ENCODE measurements around the gene ANK3.

The ANK3 gene

DNA sequence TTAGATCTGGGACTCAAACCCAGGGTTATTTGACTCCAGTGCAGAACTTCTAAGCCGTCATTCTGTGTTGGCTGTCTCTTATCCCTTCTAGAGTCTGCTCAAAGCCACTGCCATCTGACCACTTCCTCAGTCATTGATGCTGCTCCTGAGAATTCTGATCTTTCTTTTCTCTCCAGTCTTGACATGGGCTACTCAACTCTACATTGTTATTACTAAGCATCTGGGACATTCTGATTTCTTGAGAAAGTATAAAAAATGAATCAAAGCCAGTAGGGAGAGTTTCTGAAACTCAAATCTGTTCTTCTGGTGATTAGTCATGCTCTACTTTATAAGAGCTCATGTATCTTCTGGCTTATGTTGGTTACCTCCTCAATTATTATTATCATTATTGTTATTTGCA lies 48.7 kb downstream of the ANK3 start:
- no peak for DNase-seq

DNA sequence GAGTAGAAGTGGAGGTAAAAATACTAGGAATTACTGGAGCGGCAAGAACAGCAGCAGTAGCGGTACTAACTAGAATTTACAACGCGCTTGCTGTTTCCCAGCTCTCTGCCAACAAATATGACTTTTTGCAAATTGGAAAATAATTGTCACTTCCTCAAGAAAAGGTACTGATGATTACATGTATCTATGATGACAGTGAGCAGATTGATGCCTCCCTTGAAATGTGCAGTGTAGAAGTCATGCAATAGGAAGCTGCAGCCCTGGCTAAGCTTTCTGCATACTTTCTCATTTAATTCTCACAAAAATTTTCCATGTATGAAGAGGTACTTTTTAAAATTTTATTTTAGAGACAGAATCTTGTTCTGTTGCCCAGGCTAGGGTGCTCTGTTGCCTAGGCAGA lies 49.9 kb downstream of the ANK3 start:
- no peak for DNase-seq

DNA sequence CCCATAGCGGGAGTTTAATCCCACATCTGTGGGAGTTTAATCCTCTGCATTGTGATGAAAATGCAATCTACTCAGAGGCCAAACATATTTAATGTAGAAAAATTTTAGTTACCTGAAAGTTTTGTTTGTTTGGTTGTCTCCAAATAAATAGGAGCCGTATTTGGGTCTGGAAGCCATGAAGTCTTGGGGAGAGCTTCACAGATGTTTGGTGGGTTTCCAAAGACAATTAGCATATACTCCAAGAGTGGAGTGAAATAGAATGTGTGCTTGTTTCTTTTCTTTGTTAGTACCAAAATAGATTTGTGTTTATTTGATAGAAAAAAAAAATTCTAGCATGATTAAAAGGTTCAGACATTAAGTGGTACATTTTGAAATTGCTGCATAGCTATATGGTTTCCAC lies 50.9 kb downstream of the ANK3 start:
- DNase-seq = no peak

DNA sequence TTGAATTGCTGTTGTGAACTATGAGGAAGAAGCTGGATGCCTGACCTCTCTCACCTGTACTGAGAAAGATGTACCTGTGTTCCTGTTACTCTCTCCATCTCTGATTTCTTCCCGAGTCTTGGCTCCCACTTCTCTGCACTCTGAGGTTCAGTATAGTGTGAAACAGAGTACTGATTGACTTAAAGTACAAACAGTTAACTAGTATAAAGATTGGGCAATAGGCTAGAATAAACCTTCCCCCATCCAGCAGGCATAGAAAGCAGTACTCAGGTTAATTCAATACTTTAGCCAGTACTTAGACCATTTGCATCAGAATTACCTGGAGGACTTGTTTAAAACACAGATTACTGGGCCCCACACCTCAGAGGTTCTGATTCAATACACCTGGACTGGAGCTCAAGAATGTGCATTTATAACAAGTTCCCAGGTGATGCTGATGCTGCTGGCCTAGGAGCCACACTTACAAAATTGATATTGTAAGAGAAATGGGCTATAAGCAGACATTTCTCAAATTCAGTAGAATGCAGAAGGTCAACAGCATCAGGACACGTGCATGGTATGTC lies 51.6 kb downstream of the ANK3 start:
- no peak for DNase-seq

DNA sequence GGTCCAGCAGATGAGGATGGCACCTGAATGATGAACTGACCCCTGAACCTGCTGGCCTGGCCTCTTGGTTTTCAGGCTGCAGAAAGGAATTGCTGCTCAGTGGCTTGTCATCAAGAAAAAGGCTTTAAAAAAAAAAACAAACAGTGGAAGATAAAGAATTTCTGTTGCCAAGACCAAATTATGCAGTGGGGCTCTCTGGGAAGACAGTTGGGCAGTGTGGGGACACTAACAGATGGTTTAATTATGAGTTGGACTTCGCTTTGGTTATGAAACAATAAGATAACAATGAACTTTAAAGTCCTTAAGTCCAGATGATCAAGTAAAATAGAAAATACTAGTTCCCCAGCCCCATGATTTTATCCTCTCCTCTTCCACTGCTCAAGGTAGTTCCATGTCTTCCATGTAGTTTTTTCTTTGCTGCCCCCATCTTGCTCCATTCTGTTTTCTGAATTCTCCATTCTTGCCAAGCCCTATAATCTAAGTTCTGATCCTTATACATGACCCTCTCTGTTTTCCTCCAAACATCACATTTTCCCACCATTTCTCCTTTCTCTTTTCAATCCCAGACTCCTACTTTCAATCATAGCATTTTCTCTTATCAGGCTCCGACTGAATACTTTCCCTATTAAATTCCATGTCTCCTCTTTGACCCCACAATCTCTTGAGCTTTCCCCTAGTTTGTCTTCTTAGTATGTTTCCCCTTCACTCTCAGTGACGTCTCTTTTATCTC lies 52.6 kb downstream of the ANK3 start:
- no peak for DNase-seq

DNA sequence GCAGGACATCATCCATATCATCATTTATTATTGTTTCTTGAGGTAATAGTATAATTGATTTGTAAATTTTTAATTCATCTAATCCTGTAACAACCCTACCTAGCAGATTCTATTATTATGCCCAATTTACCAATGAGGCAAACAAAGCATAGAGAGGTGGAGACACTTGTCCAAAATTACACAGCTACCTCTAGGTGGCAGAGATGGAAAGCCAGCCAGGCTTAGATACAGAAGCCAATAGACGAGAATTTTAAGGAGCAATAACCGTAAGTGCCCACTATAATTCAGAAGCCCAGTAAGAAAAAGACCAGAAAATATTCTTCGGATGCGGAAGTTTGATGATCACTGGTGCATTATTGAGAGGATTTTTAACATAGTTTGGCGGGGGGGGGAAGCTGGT lies 54.0 kb downstream of the ANK3 start:
- DNase-seq = no peak

DNA sequence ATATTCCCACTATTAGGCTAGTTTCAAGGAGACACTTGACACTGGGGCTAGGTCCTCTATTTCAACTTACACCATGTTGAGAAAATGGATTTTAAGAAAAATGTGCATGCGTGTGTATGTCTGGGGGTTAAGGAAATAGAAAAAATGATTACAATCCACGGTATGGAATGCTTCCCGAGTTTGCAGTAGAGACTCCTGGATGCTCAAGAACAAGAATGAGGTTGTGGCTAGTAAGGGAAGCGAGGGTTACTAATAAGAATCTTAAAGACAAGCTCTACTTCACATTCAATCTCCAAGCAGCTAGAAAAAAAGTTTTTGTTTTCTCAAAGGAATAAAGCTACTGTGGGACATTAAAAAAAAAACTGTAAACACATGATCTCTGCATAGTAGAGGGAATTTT lies 54.7 kb downstream of the ANK3 start:
- no peak for DNase-seq

DNA sequence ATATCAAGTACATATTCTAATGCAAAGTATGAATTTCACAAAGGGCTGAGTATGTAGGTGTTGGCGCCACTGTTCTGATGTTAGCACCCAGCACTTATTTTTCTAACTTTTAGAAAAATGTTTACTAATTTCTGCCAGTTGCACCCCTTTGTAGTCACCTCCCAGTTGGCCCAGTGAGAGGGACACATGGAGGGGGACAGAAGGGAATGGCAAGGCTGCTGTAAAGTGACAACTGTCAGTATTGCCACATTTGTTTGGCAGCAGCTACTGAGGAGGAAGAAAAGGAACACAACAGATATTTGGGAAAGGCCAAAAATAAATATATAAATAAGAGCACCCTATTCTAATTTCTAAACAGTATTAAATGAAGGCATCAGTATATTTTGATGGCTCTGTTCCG lies 57.3 kb downstream of the ANK3 start:
- no peak for DNase-seq

DNA sequence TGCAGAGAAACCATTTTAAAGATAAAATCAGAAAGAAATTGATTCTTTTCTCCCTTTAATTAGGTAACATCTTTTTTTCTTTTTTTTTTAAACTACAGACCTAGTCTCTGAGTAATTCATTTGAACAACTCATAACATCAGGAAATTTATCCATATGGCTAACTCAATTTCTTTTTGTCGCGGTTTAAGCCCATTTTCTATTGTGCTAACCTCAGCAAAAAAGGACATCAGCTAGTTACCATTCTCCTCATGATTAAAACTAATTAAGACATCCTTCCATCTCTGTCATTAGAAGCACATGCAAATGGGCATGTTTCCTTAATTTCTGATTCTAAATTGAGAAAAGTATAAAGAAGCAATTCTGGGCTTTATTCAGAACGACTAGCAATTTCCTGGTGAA lies 57.8 kb downstream of the ANK3 start:
- DNase-seq = no peak

DNA sequence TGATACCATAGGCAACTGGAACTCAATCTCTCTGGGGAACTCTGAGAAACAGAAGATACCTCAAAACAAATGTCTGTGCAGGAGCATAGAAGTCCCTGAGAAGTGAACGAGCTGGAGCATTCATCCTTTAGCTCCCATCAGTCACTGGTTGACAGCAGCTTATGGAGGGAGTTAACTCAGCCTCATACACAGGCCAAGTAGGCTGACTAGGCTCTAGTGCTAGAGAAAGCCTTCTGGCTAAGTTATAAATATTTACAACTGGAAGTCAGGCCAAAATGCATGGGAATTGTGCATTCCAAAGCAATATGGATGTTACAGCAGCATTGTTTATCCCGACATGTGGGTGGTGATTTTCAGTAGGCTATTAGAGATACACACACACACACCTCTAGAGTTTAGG lies 66.5 kb downstream of the ANK3 start:
- no peak for DNase-seq

DNA sequence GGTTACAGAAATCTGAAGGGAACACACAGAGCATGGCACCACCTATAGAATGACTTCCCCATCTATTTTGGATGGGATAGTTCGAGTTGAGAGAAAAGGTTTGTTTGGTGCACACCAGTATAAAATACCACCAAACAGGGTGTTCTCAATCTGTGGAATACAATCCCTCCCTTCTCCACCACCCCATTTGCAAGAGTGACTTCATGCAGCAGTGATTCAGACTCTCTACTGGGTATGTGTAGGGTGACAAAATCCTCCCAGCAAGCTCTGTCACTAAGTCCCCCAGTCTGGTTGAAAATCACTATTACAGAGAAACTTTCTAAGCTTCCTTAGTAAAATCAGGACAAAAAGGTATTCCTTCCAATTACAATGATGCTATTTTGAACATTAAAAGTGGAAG lies 69.0 kb downstream of the ANK3 start:
- DNase-seq = no peak

DNA sequence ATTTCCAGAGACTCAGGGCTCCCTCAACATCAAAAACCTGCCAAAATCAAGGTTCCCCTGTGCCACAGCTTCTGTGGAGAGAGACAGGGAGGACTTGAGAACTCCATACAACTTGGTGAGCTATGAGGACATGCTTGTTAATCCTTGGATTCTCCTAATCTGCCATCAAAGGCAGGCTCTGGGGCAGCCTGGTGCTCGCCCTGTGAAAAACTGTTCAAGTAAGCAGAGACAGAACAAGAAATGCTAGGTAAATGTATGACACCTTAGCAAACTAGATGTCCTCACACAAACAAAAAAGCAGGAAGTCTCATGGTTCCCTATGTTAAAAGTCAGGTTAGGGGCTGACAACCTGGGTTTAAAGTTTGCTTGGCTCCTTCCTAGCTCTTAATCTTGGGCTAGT lies 73.6 kb downstream of the ANK3 start:
- DNase-seq = no peak

DNA sequence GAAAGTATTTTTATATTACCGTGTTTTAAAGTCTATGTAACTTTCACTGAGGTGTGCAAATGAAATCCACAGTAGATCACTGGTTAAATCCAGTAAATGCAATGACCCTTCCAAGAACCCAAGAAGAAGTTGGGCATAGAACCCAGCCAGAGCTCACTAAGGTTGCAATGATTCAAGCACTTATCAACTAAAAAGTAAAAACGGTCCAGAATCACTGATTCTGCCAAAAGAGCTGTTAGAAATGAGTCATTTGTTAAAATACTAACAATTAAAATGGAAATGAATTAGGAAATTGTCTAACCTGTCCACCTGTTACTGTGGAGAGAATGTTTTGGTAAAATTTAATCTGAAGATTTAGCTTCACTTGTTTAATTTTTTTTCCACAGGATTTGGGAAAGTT lies 74.4 kb downstream of the ANK3 start:
- DNase-seq = no peak

DNA sequence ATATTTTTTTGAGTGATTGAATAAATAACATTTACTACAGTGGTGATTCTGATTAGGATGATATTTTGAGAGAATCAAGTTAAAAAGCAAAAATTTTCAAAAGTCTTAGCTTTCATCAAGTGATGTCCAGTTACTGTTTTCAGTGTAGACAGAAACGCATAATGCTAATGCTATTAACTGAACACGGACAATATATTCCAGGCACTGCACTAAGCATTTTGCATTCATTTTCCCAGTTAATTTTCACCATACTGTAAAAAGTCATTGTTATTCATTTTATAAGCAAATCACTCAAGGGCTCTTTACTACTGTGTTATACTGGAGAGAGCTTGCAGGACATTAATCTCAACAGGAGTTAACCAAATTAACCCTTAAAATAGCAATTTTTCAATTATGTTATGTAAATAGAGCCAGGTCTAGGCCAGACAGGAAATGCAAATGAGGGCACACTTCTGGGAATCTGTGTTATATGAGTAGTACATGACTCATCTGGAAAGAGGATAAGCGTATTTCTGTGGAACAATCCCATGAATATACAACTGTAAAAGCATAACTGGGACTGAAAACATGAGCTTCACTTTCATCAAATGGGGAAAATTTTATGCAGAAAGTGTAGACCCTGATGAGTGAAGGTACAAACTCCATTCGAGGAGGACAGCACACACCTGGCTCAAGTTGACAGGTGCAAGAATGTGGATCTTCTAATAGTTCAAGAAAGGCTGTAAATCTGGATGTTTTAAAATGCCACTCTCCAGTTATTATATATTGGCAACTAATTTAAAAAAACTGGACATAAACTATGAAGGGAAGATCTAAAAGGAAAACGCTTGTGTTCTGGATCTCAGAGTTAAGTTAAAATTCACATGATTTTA lies 75.4 kb downstream of the ANK3 start:
- no peak for DNase-seq

DNA sequence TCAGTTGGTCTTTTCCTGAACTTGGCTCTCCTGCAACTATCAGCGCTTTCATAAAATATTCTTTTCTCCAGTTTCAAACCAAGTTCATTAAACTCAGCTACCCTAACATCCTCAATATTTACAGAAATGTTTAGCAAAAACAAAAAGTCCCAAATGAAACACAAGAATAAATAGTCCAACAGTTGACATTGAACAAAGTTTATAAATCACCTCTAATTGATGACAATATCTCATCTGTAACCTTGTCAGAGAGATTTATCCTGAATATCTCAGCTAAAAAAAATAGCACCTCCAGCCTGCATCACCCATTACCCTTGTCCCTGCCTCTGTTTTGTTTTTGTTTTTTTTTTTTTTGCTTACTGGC lies 76.1 kb downstream of the ANK3 start:
- DNase-seq = no peak

DNA sequence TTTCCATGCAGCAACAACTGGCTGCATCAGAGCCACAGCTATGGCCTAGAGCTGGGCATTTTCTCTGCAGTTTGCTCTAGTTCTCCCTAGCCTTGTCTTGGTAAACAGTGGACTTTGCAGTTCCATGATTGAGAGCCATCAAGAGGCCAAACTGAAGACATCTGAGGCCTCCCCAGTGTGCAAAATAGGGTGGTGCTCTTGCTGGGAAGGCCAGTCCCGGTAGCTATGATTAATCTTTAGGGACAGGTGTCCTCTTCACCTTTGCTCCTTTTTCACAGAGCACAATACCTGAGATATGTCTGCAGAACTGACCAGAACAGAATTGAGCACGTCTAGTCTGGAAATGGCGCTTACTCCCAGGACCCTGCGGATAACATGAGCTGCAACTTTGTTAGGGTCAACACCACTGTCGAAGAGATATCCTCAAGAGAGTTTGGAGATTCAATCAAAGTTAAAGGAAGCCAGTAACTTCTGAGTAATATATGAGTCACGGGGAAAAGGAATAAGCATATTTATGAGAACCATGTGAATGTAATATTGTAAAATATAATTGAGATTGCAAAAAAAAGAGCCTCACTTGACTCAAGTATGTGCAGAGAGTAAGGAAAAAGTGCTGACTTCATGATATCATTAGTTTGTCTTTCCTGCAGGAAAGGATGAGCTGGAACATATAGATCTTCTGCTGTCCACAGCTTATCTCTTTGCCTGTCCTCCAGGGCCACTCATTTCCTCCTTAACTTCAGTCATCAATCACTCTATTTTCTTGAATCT lies 76.7 kb downstream of the ANK3 start:
- no peak for DNase-seq

DNA sequence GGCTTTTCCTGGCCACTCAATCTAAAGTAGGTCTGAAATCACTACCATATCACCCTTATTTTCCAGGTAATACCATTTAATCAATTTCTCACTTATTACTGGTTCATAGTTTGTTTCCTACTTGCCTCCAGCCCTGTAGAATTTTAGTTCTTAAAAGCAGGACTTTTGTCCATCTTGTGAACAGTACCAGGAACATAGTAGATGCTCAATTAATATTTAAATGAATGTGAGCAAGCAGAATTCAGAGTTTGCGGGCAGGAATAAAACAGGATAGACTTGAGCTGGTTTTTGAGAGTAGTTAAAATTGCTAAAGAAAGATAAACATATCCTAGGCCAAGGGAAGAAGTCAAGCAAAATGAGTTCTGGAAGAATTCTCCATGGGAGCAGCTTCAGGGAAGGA lies 77.9 kb downstream of the ANK3 start:
- DNase-seq = no peak

DNA sequence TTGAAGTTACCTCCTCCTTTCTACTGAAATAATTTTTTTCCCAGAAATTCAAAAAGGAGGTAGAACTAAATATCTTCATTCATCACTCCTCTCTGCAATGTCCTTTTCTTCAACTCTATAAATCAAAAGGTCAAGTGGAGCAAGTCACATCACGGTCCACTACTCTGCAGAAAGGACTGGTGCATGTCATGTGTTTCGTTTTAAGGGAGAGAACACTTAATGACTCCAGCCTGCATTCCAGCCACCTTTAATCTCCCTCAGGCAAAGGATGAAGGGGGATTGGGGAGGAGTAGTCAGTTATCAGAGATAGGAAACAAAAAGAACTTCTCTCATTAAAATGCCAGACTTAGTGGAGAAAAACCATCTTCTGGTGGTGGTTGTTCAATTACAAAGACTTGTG lies 78.9 kb downstream of the ANK3 start:
- DNase-seq = no peak

DNA sequence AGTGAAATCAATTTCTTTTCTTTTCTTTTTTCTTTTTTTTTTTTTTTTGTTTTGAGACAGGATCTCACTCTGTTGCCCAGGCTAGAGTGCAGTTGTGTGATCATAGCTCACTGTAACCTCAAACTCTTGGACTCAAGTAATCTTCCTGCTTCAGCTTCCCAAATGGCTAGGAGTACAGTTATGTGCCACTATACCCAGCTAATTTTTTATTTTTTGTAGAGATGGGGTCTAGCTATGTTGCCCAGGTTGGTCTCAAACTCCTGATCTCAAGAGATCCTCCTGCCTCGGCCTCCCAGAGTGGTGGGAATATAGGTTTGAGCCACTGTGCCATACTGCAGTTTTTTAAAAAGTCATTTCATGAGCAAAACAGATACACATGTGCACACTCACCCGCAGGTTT lies 79.8 kb downstream of the ANK3 start:
- no peak for DNase-seq

DNA sequence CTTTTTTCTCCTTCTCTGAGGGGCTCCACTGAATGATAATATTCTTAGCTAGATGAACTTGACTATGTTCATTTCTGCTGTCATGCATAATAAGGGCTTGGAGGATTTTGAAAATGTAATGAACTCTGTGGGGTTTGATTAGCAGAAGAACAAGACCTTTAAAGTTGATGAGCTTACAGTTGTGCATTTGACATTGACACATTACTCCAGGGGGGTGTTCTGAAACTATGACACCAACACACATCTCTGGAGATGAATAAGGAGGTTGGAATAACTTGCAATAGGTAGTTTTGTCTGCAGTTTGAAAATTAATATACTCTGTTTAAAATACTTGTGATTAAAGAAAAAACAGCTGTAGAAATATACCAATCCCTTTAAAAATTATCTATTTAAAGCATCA lies 80.3 kb downstream of the ANK3 start:
- no peak for DNase-seq

DNA sequence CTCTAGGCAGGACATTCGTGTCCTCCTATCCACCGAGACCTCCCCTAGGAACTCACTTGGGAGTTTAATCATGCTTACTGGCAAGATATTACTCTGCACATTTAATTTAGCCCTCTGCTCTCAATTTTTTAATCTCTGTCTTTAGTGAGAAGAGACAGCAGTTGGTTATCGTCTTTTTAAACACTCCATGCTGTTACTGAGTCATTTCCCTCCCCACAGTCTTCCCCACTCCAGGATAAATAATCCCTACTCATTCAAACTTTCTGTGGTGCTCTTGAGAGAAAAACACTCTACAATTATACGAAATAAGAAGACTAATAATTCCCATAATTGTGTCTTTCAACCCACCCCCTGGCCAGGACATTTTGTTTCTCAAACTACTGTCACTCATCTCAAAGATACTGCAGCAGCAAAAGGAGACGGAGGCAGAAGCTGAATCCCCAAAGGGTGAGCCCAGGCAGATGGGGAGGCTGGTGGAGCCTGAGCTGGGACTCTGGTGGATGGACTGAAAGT lies 84.2 kb downstream of the ANK3 start:
- DNase-seq = no peak

DNA sequence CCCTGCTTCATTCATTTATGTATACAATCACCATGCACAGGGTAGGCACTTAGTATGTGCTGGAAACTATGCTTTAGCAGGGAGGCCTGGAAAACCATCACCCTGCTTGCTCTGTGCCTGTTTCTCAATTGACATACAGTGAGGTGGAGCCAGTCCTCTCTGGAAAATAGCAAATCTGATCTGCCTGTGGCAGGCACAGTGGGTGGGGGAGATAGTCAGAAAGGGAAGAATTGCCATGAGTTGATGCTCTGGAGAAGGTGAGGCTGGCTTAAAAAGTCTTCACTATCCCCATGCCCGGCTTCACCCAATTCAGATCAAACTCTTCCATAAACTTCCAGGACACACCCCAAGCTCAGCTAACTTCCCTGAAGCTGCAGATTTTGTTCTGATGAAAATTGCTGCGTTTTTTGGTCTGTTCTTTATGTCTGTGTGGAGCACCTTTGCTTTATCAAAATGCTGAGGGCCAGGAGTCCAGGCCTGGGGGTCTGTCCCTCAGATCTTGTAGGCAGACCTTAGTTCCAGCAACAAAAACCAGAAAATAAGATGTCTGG lies 84.8 kb downstream of the ANK3 start:
- DNase-seq = no peak

DNA sequence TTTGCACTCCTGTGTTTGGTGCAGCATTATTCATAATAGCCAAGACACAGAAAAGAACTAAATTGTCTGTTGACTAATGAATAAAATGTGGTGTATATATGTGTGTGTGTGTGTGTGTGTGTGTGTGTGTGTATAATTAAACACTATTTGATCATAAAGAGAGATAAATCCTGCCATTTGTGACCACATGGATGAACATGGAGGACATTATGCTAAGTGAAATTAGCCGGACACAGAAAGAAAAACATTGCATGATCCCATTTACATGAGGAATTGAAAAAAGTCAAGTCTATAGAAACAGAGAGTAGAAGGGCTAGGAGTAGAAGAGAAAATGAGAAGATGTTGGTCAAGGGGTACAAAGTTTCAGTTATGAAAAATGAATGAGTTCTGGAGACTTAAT lies 85.9 kb downstream of the ANK3 start:
- no peak for DNase-seq

Measured in NCI-H1930 (cell line).